Measurements from ENCODE around the gene NHSL1.

Gene NHSL1

GRCh38 chr6:138404666-138405337 lies 94.5 kb downstream of the NHSL1 start:
- no peak overlapping the region for H3K27ac ChIP-seq (ENCODE audit: low read length)
- DNase-seq (ENCODE audit: low read depth, low spot score) = no peak
- peak overlapping the region; percentile 76; the same call in 1 of the 2 replicates for H3K4me3 ChIP-seq (ENCODE audit: low read length)
- H3K36me3 ChIP-seq (ENCODE audit: control insufficient read depth, insufficient read depth, low read length) = peaks cover 5% of the 10 kb centered on the region; the same call in 1 of the 2 replicates
- peaks cover 3% of the 10 kb centered on the region; the same call in 1 of the 2 replicates for H3K4me1 ChIP-seq (ENCODE audit: control insufficient read depth, insufficient read depth, low read length)
- no peaks in the 10 kb centered on the region for H3K9me3 ChIP-seq (ENCODE audit: control insufficient read depth, insufficient read depth, low read length)
- no CpG with 5 or more reads among the region's 35 CpGs for whole genome bisulfite sequencing (ENCODE audit: insufficient coverage, insufficient read length)
- no peaks in the 10 kb centered on the region for H3K27me3 ChIP-seq (ENCODE audit: control insufficient read depth, insufficient read depth, low read length)

DNA sequence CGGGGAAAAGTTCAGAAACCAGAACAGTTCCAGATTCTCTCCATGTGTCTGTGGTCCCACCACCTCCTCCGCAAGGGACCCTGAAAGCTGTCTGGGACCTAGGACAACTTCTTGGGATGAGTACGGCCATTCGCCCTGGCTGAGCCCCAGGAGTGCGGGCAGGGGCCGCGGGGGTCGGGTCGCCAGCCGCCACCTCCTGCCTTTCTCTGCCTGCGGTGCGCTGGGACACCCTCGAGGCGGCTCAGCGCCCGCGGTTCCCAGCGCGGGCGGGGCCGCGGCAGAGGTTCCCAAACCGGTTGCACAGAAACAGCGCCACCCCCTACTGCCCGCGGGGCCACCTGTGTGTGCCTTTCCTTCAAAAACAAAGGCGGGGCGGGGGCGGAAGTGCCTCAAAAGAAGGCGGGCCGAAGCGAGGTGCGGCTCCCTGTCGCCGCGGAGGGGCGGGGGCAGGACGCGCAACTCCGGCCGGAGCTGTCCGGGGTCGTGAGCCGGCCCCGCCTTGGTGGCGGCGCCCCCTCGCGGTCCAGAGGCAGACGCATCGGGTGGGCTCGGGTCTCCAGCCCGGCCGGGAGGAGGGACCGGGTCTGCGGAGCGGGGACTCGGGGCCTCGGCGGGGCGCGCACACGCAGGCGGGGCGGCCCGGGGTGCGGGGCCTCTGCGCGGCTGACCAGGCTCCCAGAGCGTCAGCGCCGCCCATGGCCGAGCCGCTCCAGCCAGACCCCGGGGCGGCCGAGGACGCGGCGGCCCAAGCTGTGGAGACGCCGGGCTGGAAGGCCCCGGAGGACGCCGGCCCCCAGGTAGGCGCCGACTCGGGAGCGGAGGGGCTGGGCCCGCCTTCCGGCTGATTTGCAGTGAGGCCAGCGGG lies 95.3 kb downstream of the NHSL1 start, which contains the start of gene HEBP2:
Gene HEBP2, plus strand, starts transcription at position 423 of the 865 bp plus-strand sequence. Its CDS starts 273 bp downstream, at position 696.
- Histone ChIP-seq H3K4me1 (ENCODE audit: control insufficient read depth, insufficient read depth, low read length) (peaks cover 3% of the 10 kb centered on the region; the same call in 1 of the 2 replicates), H3K36me3 (ENCODE audit: control insufficient read depth, insufficient read depth, low read length) (peaks cover 5% of the 10 kb centered on the region; the same call in 1 of the 2 replicates), H3K27ac (ENCODE audit: low read length) (no peak within 1 kb of the TSS), H3K4me3 (ENCODE audit: low read length) (peak within 1 kb of the TSS; percentile 76; the same call in 1 of the 2 replicates), H3K27me3 (ENCODE audit: control insufficient read depth, insufficient read depth, low read length) (no peaks in the 10 kb centered on the region), H3K9me3 (ENCODE audit: control insufficient read depth, insufficient read depth, low read length) (no peaks in the 10 kb centered on the region)
- DNase-seq (ENCODE audit: low read depth, low spot score) = peak; percentile 89
- WGBS (ENCODE audit: insufficient coverage, insufficient read length) = no CpG with 5 or more reads among the region's 92 CpGs

GRCh38 chr6:138403324-138403800 lies 95.9 kb downstream of the NHSL1 start:
- Histone ChIP-seq H3K9me3 (ENCODE audit: control insufficient read depth, insufficient read depth, low read length) (no peaks in the 10 kb centered on the region), H3K36me3 (ENCODE audit: control insufficient read depth, insufficient read depth, low read length) (peaks cover 5% of the 10 kb centered on the region; the same call in 1 of the 2 replicates), H3K27ac (ENCODE audit: low read length) (no peak overlapping the region), H3K4me3 (ENCODE audit: low read length) (peak overlapping the region; percentile 67; the same call in 1 of the 2 replicates), H3K27me3 (ENCODE audit: control insufficient read depth, insufficient read depth, low read length) (no peaks in the 10 kb centered on the region), H3K4me1 (ENCODE audit: control insufficient read depth, insufficient read depth, low read length) (peaks cover 3% of the 10 kb centered on the region; the same call in 1 of the 2 replicates)
- no peak for DNase-seq (ENCODE audit: low read depth, low spot score)
- no CpG with 5 or more reads among the region's 30 CpGs for WGBS (ENCODE audit: insufficient coverage, insufficient read length)

- H3K4me1 ChIP-seq (ENCODE audit: control insufficient read depth, insufficient read depth, low read length) = peaks cover 3% of the 10 kb centered on the region; the same call in 1 of the 2 replicates
- no peaks in the 10 kb centered on the region for H3K27me3 ChIP-seq (ENCODE audit: control insufficient read depth, insufficient read depth, low read length)
- DNase-seq (ENCODE audit: low read depth, low spot score) = no peak
- no peak overlapping the region for H3K27ac ChIP-seq (ENCODE audit: low read length)
- H3K9me3 ChIP-seq (ENCODE audit: control insufficient read depth, insufficient read depth, low read length) = no peaks in the 10 kb centered on the region
- H3K36me3 ChIP-seq (ENCODE audit: control insufficient read depth, insufficient read depth, low read length) = peaks cover 5% of the 10 kb centered on the region; the same call in 1 of the 2 replicates
- no CpG with 5 or more reads among the region's 8 CpGs for WGBS (ENCODE audit: insufficient coverage, insufficient read length)
- H3K4me3 ChIP-seq (ENCODE audit: low read length) = no peak overlapping the region
These were observed 96.5 kb downstream of the NHSL1 start for GRCh38 chr6:138402838-138403187.

- Histone ChIP-seq H3K36me3 (ENCODE audit: control insufficient read depth, insufficient read depth, low read length) (no peaks in the 10 kb centered on the region), H3K4me1 (ENCODE audit: control insufficient read depth, insufficient read depth, low read length) (peaks cover 3% of the 10 kb centered on the region; the same call in 1 of the 2 replicates), H3K4me3 (ENCODE audit: low read length) (no peak overlapping the region), H3K27me3 (ENCODE audit: control insufficient read depth, insufficient read depth, low read length) (no peaks in the 10 kb centered on the region), H3K27ac (ENCODE audit: low read length) (no peak overlapping the region), H3K9me3 (ENCODE audit: control insufficient read depth, insufficient read depth, low read length) (no peaks in the 10 kb centered on the region)
- no CpG with 5 or more reads among the region's 14 CpGs for WGBS (ENCODE audit: insufficient coverage, insufficient read length)
- DNase-seq (ENCODE audit: low read depth, low spot score) = no peak
These were observed 97.1 kb downstream of the NHSL1 start for GRCh38 chr6:138401960-138402837.

DNA sequence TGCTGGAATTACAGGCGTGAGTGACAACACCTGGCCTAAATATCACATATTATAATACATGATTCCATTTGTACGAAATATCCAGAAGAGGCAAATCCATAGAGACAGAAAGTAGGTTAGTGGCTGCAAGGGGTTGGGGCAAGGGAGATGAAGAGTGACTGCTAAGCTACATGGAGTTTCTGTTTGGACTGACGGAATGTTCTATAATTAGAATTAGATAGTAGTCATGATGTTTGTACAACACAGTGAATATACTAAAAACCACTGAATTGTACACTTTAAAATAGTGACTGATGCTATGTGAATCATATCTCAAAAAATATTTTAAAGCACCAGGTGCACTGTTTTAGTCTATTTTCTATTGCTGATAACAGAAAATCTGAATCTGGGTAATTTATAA lies 99.0 kb downstream of the NHSL1 start:
- H3K9me3 ChIP-seq (ENCODE audit: control insufficient read depth, insufficient read depth, low read length) = no peaks in the 10 kb centered on the region
- no peaks in the 10 kb centered on the region for H3K36me3 ChIP-seq (ENCODE audit: control insufficient read depth, insufficient read depth, low read length)
- H3K4me1 ChIP-seq (ENCODE audit: control insufficient read depth, insufficient read depth, low read length) = peaks cover 3% of the 10 kb centered on the region; the same call in 1 of the 2 replicates
- no peak for DNase-seq (ENCODE audit: low read depth, low spot score)
- H3K27ac ChIP-seq (ENCODE audit: low read length) = no peak overlapping the region
- no peak overlapping the region for H3K4me3 ChIP-seq (ENCODE audit: low read length)
- no CpG with 5 or more reads among the region's 3 CpGs for WGBS (ENCODE audit: insufficient coverage, insufficient read length)
- no peaks in the 10 kb centered on the region for H3K27me3 ChIP-seq (ENCODE audit: control insufficient read depth, insufficient read depth, low read length)

GRCh38 chr6:138397128-138398122 lies 101.9 kb downstream of the NHSL1 start:
- Histone ChIP-seq H3K4me3 (ENCODE audit: low read length) (no peak overlapping the region), H3K27ac (ENCODE audit: low read length) (no peak overlapping the region), H3K4me1 (ENCODE audit: control insufficient read depth, insufficient read depth, low read length) (no peaks in the 10 kb centered on the region), H3K9me3 (ENCODE audit: control insufficient read depth, insufficient read depth, low read length) (no peaks in the 10 kb centered on the region), H3K36me3 (ENCODE audit: control insufficient read depth, insufficient read depth, low read length) (no peaks in the 10 kb centered on the region), H3K27me3 (ENCODE audit: control insufficient read depth, insufficient read depth, low read length) (no peaks in the 10 kb centered on the region)
- WGBS (ENCODE audit: insufficient coverage, insufficient read length) = no CpG with 5 or more reads among the region's 8 CpGs
- no peak for DNase-seq (ENCODE audit: low read depth, low spot score)

DNA sequence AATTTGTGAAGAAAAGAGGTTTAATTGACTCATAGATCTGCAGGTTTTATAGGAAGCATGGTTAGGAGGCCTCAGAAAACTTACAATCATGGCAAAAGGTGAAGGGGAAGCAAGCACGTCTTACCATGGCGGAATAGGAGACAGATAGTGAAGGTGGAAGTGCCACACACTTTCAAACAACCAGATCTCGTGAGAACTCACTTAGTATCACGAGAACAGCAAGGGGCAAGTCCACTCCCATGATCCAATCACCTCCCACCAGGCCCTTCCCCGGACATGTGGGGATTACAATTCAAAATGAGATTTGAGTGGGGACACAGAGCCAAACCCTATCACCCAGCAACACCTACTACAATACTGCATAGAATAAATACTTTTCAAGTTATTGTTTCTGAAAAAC lies 102.6 kb downstream of the NHSL1 start:
- H3K4me3 ChIP-seq (ENCODE audit: low read length) = no peak overlapping the region
- H3K36me3 ChIP-seq (ENCODE audit: control insufficient read depth, insufficient read depth, low read length) = no peaks in the 10 kb centered on the region
- H3K4me1 ChIP-seq (ENCODE audit: control insufficient read depth, insufficient read depth, low read length) = no peaks in the 10 kb centered on the region
- DNase-seq (ENCODE audit: low read depth, low spot score) = no peak
- no peak overlapping the region for H3K27ac ChIP-seq (ENCODE audit: low read length)
- no CpG with 5 or more reads among the region's 5 CpGs for WGBS (ENCODE audit: insufficient coverage, insufficient read length)
- H3K27me3 ChIP-seq (ENCODE audit: control insufficient read depth, insufficient read depth, low read length) = no peaks in the 10 kb centered on the region
- H3K9me3 ChIP-seq (ENCODE audit: control insufficient read depth, insufficient read depth, low read length) = no peaks in the 10 kb centered on the region

All from iPS DF 6.9 (cell line).